Spleen (tissue), 7 donors: ENCODE results near the gene ARFIP1.

Experiments
- POLR2A ChIP-seq, 3 donors: fragments of 450-650 bp; IDR thresholded peaks; one replicate each; pipeline ENCODE4 v1.5.1; 2017; ENCODE audit warnings: antibody characterized with exemption in 3 of 3, mild to moderate bottlenecking in 1 of 3
- TF ChIP-seq, protein P1 (sequence below), 11 experiments: fragments of 200-600 bp in 7 of 11; fragments of 450-650 bp in 4 of 11; sonication (generic) in 4 of 11; IDR thresholded peaks in 8 of 11; conservative IDR thresholded peaks in 3 of 11; 1 replicate in 7 of 11; 2 replicates in 4 of 11; pipeline versions ENCODE4 v1.4.0 to v1.8.0; 2016 to 2021; ENCODE audit warnings: antibody characterized with exemption in 11 of 11, inconsistent platforms in 4 of 11, mild to moderate bottlenecking in 1 of 11
- donor health status: DM: no; HTN: no; CAD: no; lungs with moderate emphysema.
- donor health status: DM: no; HTN: no; CAD: no.
- donor health status: DM: no; HTN: no; CAD: no.

DNA sequence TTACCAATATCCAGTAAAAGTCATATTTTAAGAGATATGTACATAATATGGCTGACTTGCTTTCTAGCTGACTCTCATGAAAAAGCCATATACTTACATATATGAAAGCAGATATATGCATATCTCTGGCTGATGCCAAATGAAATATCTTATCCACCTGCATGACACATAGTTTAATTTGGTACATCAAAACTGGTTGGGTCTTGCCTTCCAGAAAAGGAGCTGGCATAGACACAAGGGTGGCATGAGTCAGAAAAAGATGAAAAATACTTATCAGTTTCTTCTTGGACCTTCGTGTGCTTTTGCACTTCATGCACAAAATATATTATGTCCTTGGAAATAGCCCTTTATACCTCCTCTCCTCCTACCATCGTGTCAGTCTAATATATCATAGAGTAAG is 32.3 kb upstream of the ARFIP1 start:
- TF ChIP-seq, protein P1, sequence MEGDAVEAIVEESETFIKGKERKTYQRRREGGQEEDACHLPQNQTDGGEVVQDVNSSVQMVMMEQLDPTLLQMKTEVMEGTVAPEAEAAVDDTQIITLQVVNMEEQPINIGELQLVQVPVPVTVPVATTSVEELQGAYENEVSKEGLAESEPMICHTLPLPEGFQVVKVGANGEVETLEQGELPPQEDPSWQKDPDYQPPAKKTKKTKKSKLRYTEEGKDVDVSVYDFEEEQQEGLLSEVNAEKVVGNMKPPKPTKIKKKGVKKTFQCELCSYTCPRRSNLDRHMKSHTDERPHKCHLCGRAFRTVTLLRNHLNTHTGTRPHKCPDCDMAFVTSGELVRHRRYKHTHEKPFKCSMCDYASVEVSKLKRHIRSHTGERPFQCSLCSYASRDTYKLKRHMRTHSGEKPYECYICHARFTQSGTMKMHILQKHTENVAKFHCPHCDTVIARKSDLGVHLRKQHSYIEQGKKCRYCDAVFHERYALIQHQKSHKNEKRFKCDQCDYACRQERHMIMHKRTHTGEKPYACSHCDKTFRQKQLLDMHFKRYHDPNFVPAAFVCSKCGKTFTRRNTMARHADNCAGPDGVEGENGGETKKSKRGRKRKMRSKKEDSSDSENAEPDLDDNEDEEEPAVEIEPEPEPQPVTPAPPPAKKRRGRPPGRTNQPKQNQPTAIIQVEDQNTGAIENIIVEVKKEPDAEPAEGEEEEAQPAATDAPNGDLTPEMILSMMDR (IDR thresholded peaks at IDR 0.05 in 8 of 11, conservative IDR thresholded peaks at IDR 0.05 in 3 of 11), result no peak
- TF ChIP-seq POLR2A (IDR thresholded peaks at IDR 0.05), result no peak
